CD14-positive monocyte (primary cell): ENCODE measurements around the gene IKZF2. TPM values are rescaled to one million over a fixed set of nuclear protein-coding genes. Genes with fewer than 3 reads are reported as not detected.

Experiments
- DNase-seq, 3 donors: peaks; one replicate each; pipeline ENCODE4 v3.0.0-alpha.2; 2011 to 2022
- H2AFZ ChIP-seq: 2 replicates; pipeline ENCODE4 v1.6.0; 2012; ENCODE audit warnings: mild to moderate bottlenecking, low read depth, low read length, inconsistent platforms; ENCODE audit not compliant: insufficient read depth, poor library complexity, severe bottlenecking
- H3K27ac ChIP-seq, 2 donors: 1 replicate in 1 of 2; 2 replicates in 1 of 2; pipeline ENCODE4 v1.5.1; 2012 to 2013; ENCODE audit warnings: low read length in 2 of 2, control low read depth in 1 of 2, inconsistent platforms in 1 of 2, low read depth in 1 of 2, mild to moderate bottlenecking in 1 of 2
- H3K27me3 ChIP-seq, 2 donors: one replicate each; pipeline versions ENCODE4 v1.6.0 to v1.6.1; 2011 to 2013; ENCODE audit warnings: low read length in 2 of 2; ENCODE audit not compliant: control insufficient read depth in 2 of 2, insufficient read depth in 2 of 2
- H3K36me3 ChIP-seq, 2 donors: replicated peaks in 1 of 2; 1 replicate in 1 of 2; 2 replicates in 1 of 2; pipeline versions ENCODE4 v1.5.1 to v1.6.1; 2012 to 2013; ENCODE audit warnings: low read length in 2 of 2, control low read depth in 1 of 2, inconsistent platforms in 1 of 2, mild to moderate bottlenecking in 1 of 2; ENCODE audit not compliant: insufficient read depth in 2 of 2, control insufficient read depth in 1 of 2
- H3K4me1 ChIP-seq, 2 donors: 1 replicate in 1 of 2; 2 replicates in 1 of 2; pipeline versions ENCODE4 v1.5.1 to v1.6.1; 2012 to 2013; ENCODE audit warnings: low read length in 2 of 2, control low read depth in 1 of 2, inconsistent platforms in 1 of 2, mild to moderate bottlenecking in 1 of 2, moderate library complexity in 1 of 2; ENCODE audit not compliant: insufficient read depth in 2 of 2, control insufficient read depth in 1 of 2
- H3K4me2 ChIP-seq: replicated peaks from 2 replicates; pipeline ENCODE3; 2012; ENCODE audit warnings: low read length, moderate library complexity, mild to moderate bottlenecking; ENCODE audit not compliant: poor library complexity, severe bottlenecking; ENCODE audit errors: extremely low read depth
- H3K4me3 ChIP-seq, 3 experiments: fragments of 200-600 bp in 1 of 3; sonication (generic) in 1 of 3; replicated peaks in 1 of 3; 1 replicate in 2 of 3; 2 replicates in 1 of 3; pipeline ENCODE4 v1.5.1; 2011 to 2013; ENCODE audit warnings: low read length in 3 of 3, mild to moderate bottlenecking in 3 of 3, control low read depth in 2 of 3, low read depth in 2 of 3, inconsistent platforms in 1 of 3, moderate library complexity in 1 of 3
- H3K79me2 ChIP-seq: 2 replicates; pipeline ENCODE4 v1.6.0; 2012; ENCODE audit warnings: mild to moderate bottlenecking, control low read depth, inconsistent platforms, low read length, moderate library complexity; ENCODE audit not compliant: insufficient read depth
- H3K9ac ChIP-seq: 2 replicates; pipeline ENCODE4 v1.6.0; 2017; ENCODE audit warnings: low read length, mild to moderate bottlenecking; ENCODE audit not compliant: insufficient read depth, poor library complexity, severe bottlenecking
- H3K9me3 ChIP-seq, 2 donors: replicated peaks in 1 of 2; 1 replicate in 1 of 2; 2 replicates in 1 of 2; pipeline versions ENCODE4 v1.5.1 to v1.6.1; 2012 to 2013; ENCODE audit warnings: low read length in 2 of 2, control low read depth in 1 of 2; ENCODE audit not compliant: control insufficient read depth in 1 of 2, insufficient read depth in 1 of 2
- H4K20me1 ChIP-seq: 2 replicates; pipeline ENCODE4 v1.6.0; 2012; ENCODE audit warnings: mild to moderate bottlenecking, low read length, control low read depth, moderate library complexity; ENCODE audit not compliant: insufficient read depth
- H3K27ac Mint-ChIP-seq, 7 donors: one replicate each; pipeline ENCODE4 v1.8.0; 2020; ENCODE audit warnings: mild to moderate bottlenecking in 7 of 7, mixed read lengths in 7 of 7, moderate library complexity in 6 of 7, inconsistent platforms in 2 of 7
- H3K27me3 Mint-ChIP-seq, 3 donors: one replicate each; pipeline ENCODE4 v1.8.0; 2021 to 2022; ENCODE audit warnings: low read depth in 3 of 3, mild to moderate bottlenecking in 3 of 3, mixed read lengths in 3 of 3, moderate library complexity in 3 of 3, inconsistent platforms in 1 of 3
- H3K36me3 Mint-ChIP-seq, 2 donors: one replicate each; pipeline ENCODE4 v1.8.0; 2020; ENCODE audit warnings: mixed read lengths in 2 of 2, inconsistent platforms in 1 of 2, mild to moderate bottlenecking in 1 of 2
- H3K4me1 Mint-ChIP-seq: one replicate; pipeline ENCODE4 v1.8.0; 2020; ENCODE audit warnings: mild to moderate bottlenecking, mixed read lengths
- H3K4me3 Mint-ChIP-seq, 2 donors: one replicate each; pipeline ENCODE4 v1.8.0; 2020; ENCODE audit warnings: mild to moderate bottlenecking in 2 of 2, mixed read lengths in 2 of 2, moderate library complexity in 1 of 2
- H3K9me3 Mint-ChIP-seq, 7 donors: one replicate each; pipeline ENCODE4 v1.8.0; 2020 to 2022; ENCODE audit warnings: mixed read lengths in 7 of 7, mild to moderate bottlenecking in 6 of 7, moderate library complexity in 6 of 7, inconsistent platforms in 2 of 7
- WGBS: methylation state at CpG from one replicate; pipeline ENCODE4 v1.1.5; 2013; ENCODE audit warnings: missing lambda C conversion rate; ENCODE audit not compliant: insufficient coverage; 5-methylcytosine and 5-hydroxymethylcytosine counted together
- intact Hi-C, 2 donors: fragments of 100-400 bp; cut with micrococcal nuclease; formaldehyde crosslinking; loops; one replicate each; pipeline versions ENCODE4 v1.15.0 to v1.15.1; 2023
- polyA plus RNA-seq, 3 donors: library from polyadenylated mRNA; depleted of rRNA in 1 of 3; unstranded in 2 of 3; stranded (reverse) in 1 of 3; fragments of 300-500 nt in 2 of 3; fragments of >200 nt in 1 of 3; fragmentation: Illumina TruSeq in 2 of 3; gene quantifications; 1 replicate in 2 of 3; 2 replicates in 1 of 3; pipeline ENCODE4 v1.2.3, GENCODE V29; 2012 to 2021
- TF ChIP-seq, protein P1 (sequence below): fragments of 200-600 bp; IDR thresholded peaks from one replicate; pipeline ENCODE4 v1.8.0; 2022; ENCODE audit warnings: antibody characterized with exemption, mild to moderate bottlenecking

Gene IKZF2
- polyA plus RNA-seq, 3 donors = 0.10 to 0.12 (median 0.11) TPM

DNA sequence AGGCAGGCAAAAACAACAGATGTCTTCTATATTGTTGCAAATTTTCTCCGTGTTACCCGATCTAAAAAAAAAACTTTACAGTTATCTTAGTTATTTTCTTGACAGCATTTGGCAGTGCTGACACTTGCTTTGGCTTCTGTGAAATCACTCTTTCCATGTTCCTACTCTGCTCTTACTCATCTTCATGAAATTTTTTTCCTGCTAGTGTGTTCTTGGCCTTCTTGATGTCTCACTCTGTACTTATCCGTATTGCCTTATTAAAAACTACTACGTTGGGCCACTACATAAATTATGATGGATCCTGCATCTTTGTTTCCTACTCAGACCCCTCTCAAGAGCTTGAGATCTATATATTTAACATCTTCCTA, 134.4 kb downstream of the IKZF2 start:
- H4K20me1 ChIP-seq = no peaks in the 10 kb centered on the region
- H3K9me3 Mint-ChIP-seq = peaks cover 0 to 2% (median 0%) of the 10 kb centered on the region in 7 donors
- H3K4me3 ChIP-seq = no peak overlapping the region
- no peak overlapping the region for H3K4me3 Mint-ChIP-seq
- intact Hi-C loops = no loop called here
- H3K4me2 ChIP-seq = no peak overlapping the region
- H3K36me3 Mint-ChIP-seq = no peaks in the 10 kb centered on the region
- no peaks in the 10 kb centered on the region for H3K79me2 ChIP-seq
- no peak overlapping the region for H3K27ac ChIP-seq
- no peaks in the 10 kb centered on the region for H3K36me3 ChIP-seq
- H3K27me3 ChIP-seq = no peaks in the 10 kb centered on the region
- TF ChIP-seq, protein P1, sequence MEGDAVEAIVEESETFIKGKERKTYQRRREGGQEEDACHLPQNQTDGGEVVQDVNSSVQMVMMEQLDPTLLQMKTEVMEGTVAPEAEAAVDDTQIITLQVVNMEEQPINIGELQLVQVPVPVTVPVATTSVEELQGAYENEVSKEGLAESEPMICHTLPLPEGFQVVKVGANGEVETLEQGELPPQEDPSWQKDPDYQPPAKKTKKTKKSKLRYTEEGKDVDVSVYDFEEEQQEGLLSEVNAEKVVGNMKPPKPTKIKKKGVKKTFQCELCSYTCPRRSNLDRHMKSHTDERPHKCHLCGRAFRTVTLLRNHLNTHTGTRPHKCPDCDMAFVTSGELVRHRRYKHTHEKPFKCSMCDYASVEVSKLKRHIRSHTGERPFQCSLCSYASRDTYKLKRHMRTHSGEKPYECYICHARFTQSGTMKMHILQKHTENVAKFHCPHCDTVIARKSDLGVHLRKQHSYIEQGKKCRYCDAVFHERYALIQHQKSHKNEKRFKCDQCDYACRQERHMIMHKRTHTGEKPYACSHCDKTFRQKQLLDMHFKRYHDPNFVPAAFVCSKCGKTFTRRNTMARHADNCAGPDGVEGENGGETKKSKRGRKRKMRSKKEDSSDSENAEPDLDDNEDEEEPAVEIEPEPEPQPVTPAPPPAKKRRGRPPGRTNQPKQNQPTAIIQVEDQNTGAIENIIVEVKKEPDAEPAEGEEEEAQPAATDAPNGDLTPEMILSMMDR = no peak
- H3K27ac Mint-ChIP-seq = no peak overlapping the region
- H3K27me3 Mint-ChIP-seq = peaks cover 0 to 2% (median 0%) of the 10 kb centered on the region in 3 donors
- WGBS = 100% methylated on average over 2 of the region's 4 CpGs
- no peaks in the 10 kb centered on the region for H3K9me3 ChIP-seq
- DNase-seq = no peak
- H3K9ac ChIP-seq = no peak overlapping the region
- H3K4me1 Mint-ChIP-seq = no peaks in the 10 kb centered on the region
- no peak overlapping the region for H2AFZ ChIP-seq
- H3K4me1 ChIP-seq = no peaks in the 10 kb centered on the region

DNA sequence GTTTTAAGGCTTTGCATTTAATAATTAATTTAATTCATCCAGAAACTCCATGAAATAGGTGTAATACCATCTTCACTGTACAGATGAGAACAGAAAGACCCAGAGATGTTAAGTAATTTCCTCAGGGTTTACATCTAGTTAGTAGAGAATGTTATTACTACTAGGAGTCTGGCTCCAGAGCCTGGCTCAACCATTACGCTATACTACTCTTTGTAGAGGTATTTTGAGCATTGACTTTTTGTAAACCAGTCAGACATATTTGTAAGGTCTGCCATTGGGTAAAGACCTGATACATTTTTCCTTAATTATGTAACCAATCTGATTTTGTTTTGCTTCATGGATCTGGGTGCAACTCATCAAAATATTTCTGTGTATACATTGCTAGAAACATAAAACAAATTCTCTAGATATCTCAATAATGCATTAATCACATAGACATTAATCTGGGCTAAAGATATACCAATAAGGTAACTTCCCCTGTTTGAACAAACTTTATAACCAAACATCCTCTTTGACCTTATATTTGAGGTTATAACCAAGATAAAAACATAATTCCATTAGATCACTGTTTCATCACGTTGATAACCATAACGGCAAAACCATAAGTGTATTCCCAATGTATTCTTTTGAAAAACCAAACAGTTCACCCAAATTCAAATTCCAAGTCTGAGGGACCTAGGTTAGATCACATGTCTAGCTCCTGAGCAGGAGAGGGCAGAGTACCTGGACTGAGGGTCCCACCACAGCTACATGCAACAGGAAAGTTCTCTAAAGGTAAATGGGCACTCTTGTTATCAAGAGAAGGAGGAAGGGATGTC, 135.0 kb downstream of the IKZF2 start:
- H3K27me3 Mint-ChIP-seq = peaks cover 0 to 2% (median 0%) of the 10 kb centered on the region in 3 donors
- Histone ChIP-seq H3K4me2 (no peak overlapping the region), H3K9ac (no peak overlapping the region), H3K79me2 (no peaks in the 10 kb centered on the region), H3K4me3 (no peak overlapping the region), H3K27me3 (no peaks in the 10 kb centered on the region), H3K27ac (no peak overlapping the region), H3K36me3 (no peaks in the 10 kb centered on the region), H2AFZ (no peak overlapping the region), H3K9me3 (no peaks in the 10 kb centered on the region), H3K4me1 (no peaks in the 10 kb centered on the region), H4K20me1 (no peaks in the 10 kb centered on the region)
- no peaks in the 10 kb centered on the region for H3K36me3 Mint-ChIP-seq
- intact Hi-C loops = no loop called here
- H3K4me3 Mint-ChIP-seq = no peak overlapping the region
- no peaks in the 10 kb centered on the region for H3K4me1 Mint-ChIP-seq
- no peak overlapping the region for H3K27ac Mint-ChIP-seq
- 100% methylated on average over 2 of the region's 3 CpGs for WGBS
- peaks cover 0 to 4% (median 0%) of the 10 kb centered on the region in 7 donors for H3K9me3 Mint-ChIP-seq
- no peak for DNase-seq
- TF ChIP-seq, protein P1 = no peak
